HG03108 (cell line): ENCODE results near the gene ROBO1.
"Not testable (repeated sequence)": the region's sequence is repeated elsewhere in the genome, so short reads cannot be mapped to it uniquely, and the experiment has no call there.

Experiments used
- ATAC-seq: cut with Tn5 transposase; IDR thresholded peaks from one replicate; pipeline ENCODE4 v1.9.1; 2021; ENCODE audit warnings: moderate library complexity; ENCODE audit not compliant: unreplicated experiment

The ROBO1 gene

GRCh38 chr3:78765671-78766485 lies 1001.9 kb downstream of the ROBO1 start:
- ATAC-seq = no peak

DNA sequence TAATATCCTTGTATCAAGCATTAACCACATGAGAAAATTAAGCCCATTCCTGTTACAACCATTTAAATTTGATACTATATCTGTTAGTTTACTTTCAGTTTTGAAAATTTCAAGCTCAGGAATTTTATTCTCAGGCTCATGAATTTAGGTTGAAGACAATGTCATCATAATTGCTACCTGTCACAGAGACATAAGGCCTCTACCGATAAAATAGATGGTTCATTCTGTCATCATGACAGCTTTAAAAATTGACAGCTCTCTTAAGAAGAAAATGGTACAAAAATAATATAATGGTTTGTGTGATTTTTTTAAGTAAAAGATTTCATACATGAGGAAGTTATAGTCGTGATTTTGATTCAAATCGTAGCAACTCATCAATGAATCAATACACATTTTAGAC lies 1003.2 kb downstream of the ROBO1 start:
- no peak for ATAC-seq

DNA sequence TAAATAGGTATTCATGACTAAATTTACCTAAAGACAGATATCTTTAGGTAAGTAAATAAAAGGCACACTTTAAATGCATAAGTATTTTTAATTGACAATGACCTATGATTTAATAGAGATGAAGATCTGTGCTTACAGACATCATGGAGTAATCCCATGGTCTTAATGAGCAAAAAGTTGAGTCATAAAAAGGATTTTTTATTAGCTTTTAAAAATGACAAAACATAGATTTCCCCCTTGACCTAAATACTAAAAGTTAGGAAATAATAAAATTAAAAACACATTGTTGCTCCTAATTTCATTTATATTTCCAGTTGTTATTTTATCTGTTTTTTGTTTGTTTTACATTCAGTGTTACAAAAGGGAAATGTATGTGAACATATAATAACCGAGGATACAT lies 1005.7 kb downstream of the ROBO1 start:
- ATAC-seq = no peak

GRCh38 chr3:78761126-78761525 lies 1006.7 kb downstream of the ROBO1 start:
- no peak for ATAC-seq

DNA sequence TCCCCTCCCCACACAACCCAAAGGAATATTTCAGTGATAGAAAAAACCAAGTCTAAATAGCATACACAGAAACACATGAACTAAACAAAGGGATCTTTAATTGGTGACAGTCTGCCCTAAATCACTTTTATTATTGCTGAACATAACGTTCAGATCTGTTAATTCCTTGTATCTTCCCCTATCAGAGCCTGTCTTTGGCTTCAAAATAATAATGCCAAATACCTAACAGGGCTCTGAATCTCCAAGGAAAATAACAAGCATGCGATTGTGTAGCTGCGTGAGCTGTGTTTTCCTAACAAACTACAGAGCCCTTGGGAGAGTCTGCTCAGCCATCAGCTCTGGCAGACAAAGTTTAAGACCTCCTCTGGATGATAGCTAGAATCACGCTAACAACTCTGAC lies 1010.1 kb downstream of the ROBO1 start:
- ATAC-seq = no peak

DNA sequence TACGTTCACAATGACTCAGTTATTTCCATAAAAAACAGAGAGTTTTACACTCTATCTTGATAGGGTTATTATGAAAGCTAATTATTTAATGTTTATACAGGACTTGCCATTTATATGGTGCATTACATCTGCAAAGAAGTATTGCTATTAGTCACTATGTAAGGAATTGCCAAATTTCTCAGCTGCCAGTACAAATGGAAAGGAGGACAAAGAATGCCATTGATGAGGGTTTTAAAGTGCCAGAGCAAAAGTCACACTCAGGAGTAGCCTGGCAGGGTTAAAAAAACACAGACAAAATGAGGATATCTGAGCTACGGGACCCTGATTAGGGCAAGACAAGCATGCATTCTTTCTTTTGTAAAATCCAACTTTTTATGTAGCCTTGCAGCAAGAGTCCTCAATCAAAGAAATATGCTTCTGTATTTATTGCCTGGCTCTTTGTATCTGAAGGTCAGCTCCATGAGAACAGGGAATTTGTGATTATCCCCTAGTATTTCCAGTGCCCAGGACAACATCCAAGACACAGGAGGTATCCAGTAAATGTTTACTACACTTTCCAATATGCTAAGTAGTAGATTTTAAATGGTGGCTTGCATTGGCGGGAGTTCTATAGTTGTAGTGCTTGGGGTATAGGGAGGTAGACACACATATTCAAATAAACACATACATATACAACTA lies 1013.6 kb downstream of the ROBO1 start:
- ATAC-seq = no peak

DNA sequence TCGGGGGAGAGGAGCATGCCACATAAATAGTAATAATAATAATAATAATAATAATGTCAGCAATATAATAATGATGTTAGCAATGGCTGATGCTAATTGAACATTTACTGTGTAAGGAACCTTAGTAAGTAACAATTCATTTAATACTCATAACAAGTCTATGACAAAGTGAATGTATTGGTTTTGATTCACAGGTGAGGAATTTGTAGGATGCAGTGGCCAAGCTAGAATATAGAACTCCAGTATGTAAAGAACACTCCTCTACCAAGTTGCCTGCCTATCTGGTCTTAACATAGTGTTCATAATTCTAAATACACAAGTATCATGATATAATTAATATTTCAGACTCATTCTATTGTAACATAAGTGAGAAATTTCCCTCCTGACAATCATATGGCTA lies 1016.5 kb downstream of the ROBO1 start:
- ATAC-seq = no peak

- not testable (repeated sequence) for ATAC-seq
Observed at GRCh38 chr3:78750291-78750690, 1017.5 kb downstream of the ROBO1 start.

GRCh38 chr3:78749056-78749455 lies 1018.7 kb downstream of the ROBO1 start:
- no peak for ATAC-seq

GRCh38 chr3:78745847-78746246 lies 1022.0 kb downstream of the ROBO1 start:
- ATAC-seq = no peak

DNA sequence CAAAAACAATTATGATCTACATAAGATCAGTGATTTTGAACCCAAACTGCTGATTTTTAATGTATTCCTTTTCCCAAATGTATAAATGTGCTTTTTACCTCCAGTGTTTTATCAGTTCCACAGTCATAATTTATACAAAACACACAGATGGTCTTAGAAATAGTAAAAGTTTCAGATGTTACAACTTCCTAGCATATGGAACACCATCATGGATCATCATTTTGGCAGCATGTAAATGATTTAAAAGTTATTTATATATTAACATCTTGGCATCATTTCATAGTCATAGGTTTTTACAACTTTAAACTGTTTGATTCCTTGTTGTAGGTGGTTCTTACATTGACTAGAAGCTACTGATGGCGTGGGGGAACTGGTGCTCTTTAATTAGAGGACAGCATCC lies 1025.3 kb downstream of the ROBO1 start:
- ATAC-seq = no peak

- ATAC-seq = no peak
Observed at GRCh38 chr3:78742041-78742440, 1025.8 kb downstream of the ROBO1 start.

- no peak for ATAC-seq
Observed at GRCh38 chr3:78741066-78741645, 1026.6 kb downstream of the ROBO1 start.

DNA sequence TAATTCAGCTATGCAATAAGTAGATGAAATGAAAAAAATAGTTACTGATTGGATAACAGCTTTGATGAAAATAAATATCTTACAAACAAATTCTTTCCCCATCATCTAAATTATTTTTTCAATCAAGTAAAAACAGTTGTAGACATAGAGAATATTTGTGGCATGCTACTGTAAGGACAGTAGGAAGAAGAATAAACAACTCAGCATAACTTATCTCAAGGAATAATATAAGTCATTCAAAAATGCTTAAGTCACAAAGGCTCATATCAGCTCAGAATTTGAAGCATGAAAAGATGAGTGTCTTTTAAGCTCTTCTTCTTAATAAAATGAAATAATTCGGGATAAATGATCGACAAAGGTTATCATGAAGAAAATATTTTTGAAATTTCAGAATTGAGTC lies 1029.0 kb downstream of the ROBO1 start:
- ATAC-seq = no peak

GRCh38 chr3:78737988-78738387 lies 1029.8 kb downstream of the ROBO1 start:
- ATAC-seq = no peak

DNA sequence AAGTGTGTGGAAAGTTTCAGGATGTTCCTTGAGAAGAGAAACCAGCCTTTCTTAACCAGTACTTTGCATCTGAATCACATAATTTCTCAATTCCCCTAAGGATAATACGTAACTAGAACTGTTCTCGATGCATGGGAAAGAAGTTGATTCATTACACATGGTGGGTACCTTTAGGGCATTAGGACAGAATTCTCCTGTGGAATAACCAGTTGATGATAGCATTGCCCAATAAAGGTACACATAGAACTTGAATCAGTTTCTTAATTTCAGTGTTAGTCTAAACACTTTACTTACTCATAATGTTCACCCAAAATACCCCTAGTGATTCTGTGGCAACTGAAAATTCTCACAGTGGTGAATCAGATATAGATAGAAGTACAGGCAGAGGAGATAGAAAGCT lies 1030.9 kb downstream of the ROBO1 start:
- ATAC-seq = no peak

DNA sequence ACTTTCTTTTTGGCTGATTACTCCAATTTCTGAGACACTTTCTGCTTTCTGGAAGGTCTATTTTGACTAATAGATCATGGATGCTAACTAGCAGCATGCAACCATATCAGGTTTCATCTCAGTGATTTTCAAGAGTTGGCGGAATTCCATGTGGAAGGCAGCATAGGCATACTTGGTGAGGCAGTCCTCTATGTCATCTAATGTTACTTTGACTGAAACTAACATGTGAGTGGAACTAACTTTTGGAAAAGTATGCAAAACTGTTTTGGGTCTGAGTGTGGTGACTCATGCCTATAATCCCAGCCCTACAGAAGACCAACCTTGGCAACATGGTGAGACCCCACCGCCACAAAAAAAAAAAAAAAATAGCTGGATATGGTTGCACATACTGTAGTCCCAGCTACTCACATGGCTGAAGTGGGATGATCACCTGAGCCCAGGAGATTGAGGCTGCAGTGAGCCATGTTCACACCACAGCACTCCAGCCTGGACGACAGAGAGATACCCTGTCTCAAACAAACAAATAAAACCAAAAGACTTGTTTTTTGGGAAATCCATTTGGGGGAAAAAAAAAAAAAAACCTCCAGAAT lies 1033.7 kb downstream of the ROBO1 start:
- ATAC-seq = no peak

- ATAC-seq = no peak
Observed at GRCh38 chr3:78732893-78733292, 1034.9 kb downstream of the ROBO1 start.

- no peak for ATAC-seq
Observed at GRCh38 chr3:78732471-78732870, 1035.3 kb downstream of the ROBO1 start.

DNA sequence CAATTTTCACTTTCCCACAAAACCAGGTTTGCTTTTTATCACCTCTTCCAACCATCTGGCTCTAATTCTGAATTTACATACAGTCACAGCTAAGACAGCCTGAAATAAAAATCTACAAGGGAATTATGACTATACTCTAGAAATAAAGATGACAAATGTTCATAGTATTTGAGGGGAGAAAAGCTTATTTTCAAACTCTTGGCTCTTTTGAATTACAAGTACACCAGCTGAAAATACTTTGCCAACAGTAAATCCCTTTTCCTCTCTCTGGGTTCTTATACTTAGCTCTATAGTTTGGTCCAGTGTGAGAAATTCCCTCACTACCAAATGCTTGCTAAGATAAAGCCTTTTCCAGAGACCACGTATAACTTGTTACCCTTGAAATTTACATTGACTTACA lies 1037.9 kb downstream of the ROBO1 start:
- no peak for ATAC-seq

- no peak for ATAC-seq
Observed at GRCh38 chr3:78728406-78729145, 1039.2 kb downstream of the ROBO1 start.
